ENCODE data around the gene CRYBB2. TPM values are rescaled to one million over a fixed set of nuclear protein-coding genes. Genes with fewer than 3 reads are reported as not detected.
"Not testable (repeated sequence)": the region's sequence is repeated elsewhere in the genome, so short reads cannot be mapped to it uniquely, and the experiment has no call there.

Gene CRYBB2
- total RNA-seq, 2 donors from 2014 or later = 0.51 TPM; not detected in 1

GRCh38 chr22:25204547-25204946, 14.9 kb upstream of the CRYBB2 start:
- not testable (repeated sequence) for H3K36me3 Mint-ChIP-seq (ENCODE audit: insufficient read depth in 2 of 2); H3K27me3 Mint-ChIP-seq (ENCODE audit: low read depth); ATAC-seq (replicated peaks in 1 of 2)

GRCh38 chr22:25205847-25206246, 13.6 kb upstream of the CRYBB2 start:
- no peaks in the 10 kb centered on the region for H3K9me3 Mint-ChIP-seq
- ATAC-seq (replicated peaks in 1 of 2) (no peak), DNase-seq (no peak)
- H3K36me3 Mint-ChIP-seq (ENCODE audit: insufficient read depth in 2 of 2) = no peaks in the 10 kb centered on the region
- H3K4me3 Mint-ChIP-seq = no peak overlapping the region
- H3K4me1 Mint-ChIP-seq (ENCODE audit: low read depth) = peaks cover 5% of the 10 kb centered on the region
- H3K27me3 Mint-ChIP-seq (ENCODE audit: low read depth) = no peaks in the 10 kb centered on the region
- no peak overlapping the region for H3K27ac Mint-ChIP-seq

More at GRCh38 chr22:25204547-25204946, 14.9 kb upstream of the CRYBB2 start:
- not testable (repeated sequence) for H3K27ac Mint-ChIP-seq; H3K9me3 Mint-ChIP-seq; H3K4me1 Mint-ChIP-seq (ENCODE audit: low read depth); H3K4me3 Mint-ChIP-seq; DNase-seq

DNA sequence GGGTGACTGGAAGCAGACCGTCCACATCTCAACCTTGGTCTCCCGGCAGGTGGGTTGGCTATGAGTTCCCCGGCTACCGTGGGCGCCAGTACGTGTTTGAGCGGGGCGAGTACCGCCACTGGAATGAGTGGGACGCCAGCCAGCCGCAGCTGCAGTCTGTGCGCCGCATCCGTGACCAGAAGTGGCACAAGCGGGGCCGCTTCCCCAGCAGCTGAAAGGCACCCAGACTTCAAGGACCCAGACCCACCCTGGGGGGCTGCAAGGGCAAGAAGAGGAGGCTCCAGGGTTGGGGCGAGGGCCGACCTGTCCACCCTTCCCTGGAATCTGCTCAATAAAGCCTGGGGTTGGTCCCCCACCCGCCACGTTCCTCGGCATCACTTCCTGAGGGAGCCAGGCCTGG, 12.4 kb upstream of the CRYBB2 start:
- Mint-ChIP-seq H3K27me3 (ENCODE audit: low read depth) (no peaks in the 10 kb centered on the region), H3K9me3 (no peaks in the 10 kb centered on the region), H3K36me3 (ENCODE audit: insufficient read depth in 2 of 2) (no peaks in the 10 kb centered on the region), H3K27ac (no peak overlapping the region), H3K4me1 (ENCODE audit: low read depth) (peaks cover 5% of the 10 kb centered on the region), H3K4me3 (no peak overlapping the region)
- DNase-seq (no peak), ATAC-seq (replicated peaks in 1 of 2) (no peak)

DNA sequence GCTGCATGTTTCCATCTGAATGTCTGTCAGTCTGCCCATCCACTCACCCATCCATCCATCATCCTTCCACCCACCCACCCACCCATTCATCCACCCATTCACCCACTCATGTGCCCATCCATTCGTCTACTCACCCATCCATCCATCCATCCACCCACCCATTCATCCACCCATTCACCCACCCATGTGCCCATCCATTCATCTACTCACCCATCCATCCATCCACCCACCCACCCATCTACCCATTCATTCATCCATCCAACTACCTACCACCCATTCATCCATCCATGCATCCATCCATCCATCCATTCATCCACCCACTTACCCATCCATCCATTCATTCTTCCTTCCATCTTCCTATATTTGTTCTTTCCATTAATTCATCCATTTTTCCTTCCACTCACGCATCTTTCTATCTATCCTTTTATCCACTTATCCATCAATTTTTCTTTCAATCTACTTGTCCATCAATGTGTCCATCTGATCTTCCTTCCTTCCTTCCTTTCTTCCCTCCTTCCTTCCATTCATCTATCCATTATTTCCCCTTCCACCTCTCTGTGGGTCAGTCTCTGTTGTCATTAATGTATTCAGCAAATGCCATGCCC, 11.8 kb upstream of the CRYBB2 start:
- no peak overlapping the region for H3K27ac Mint-ChIP-seq
- H3K27me3 Mint-ChIP-seq (ENCODE audit: low read depth) = no peaks in the 10 kb centered on the region
- no peak overlapping the region for H3K4me3 Mint-ChIP-seq
- no peaks in the 10 kb centered on the region for H3K36me3 Mint-ChIP-seq (ENCODE audit: insufficient read depth in 2 of 2)
- no peaks in the 10 kb centered on the region for H3K4me1 Mint-ChIP-seq (ENCODE audit: low read depth)
- ATAC-seq (replicated peaks in 1 of 2) (no peak), DNase-seq (no peak)
- no peaks in the 10 kb centered on the region for H3K9me3 Mint-ChIP-seq

- no peak overlapping the region for H3K4me3 Mint-ChIP-seq
Measured at GRCh38 chr22:25208328-25208727, 11.1 kb upstream of the CRYBB2 start.

GRCh38 chr22:25208743-25209505, 10.5 kb upstream of the CRYBB2 start:
- H3K27me3 Mint-ChIP-seq (ENCODE audit: low read depth) = peaks cover 7% of the 10 kb centered on the region
- H3K27ac Mint-ChIP-seq = no peak overlapping the region
- no peak overlapping the region for H3K4me3 Mint-ChIP-seq
- ATAC-seq (replicated peaks in 1 of 2) (no peak), DNase-seq (no peak)
- peaks cover 3% of the 10 kb centered on the region in 2 donors for H3K36me3 Mint-ChIP-seq (ENCODE audit: insufficient read depth in 2 of 2)
- H3K4me1 Mint-ChIP-seq (ENCODE audit: low read depth) = no peaks in the 10 kb centered on the region
- H3K9me3 Mint-ChIP-seq = peaks cover 0 to 1% of the 10 kb centered on the region in 2 donors

More at GRCh38 chr22:25208328-25208727, 11.1 kb upstream of the CRYBB2 start:
- Mint-ChIP-seq H3K27ac (no peak overlapping the region), H3K36me3 (ENCODE audit: insufficient read depth in 2 of 2) (no peaks in the 10 kb centered on the region), H3K27me3 (ENCODE audit: low read depth) (peaks cover 1% of the 10 kb centered on the region), H3K9me3 (no peaks in the 10 kb centered on the region), H3K4me1 (ENCODE audit: low read depth) (no peaks in the 10 kb centered on the region)
- no peak for ATAC-seq (replicated peaks in 1 of 2)
- DNase-seq = no peak

DNA sequence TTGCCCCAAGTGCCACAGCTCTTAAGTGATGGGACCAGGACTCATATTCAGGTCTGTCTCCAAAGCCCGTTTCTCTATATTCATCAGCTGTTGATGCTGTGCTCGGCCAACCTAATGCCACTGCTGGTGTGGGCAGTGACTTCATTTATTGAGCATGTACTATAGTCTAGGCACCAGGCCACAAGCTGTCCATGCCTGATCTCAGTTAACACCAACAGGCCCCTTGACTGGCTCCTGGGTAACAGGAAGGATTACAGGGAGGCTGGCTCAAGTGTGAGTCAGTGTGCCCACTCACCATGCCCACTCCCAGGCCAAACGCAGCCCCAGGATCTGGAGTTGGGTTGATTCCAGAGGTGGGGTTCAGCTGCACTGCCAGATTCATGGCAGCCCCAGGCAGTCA, 8.6 kb upstream of the CRYBB2 start:
- Mint-ChIP-seq H3K27me3 (ENCODE audit: low read depth) (peaks cover 7% of the 10 kb centered on the region), H3K36me3 (ENCODE audit: insufficient read depth in 2 of 2) (peaks cover 3% of the 10 kb centered on the region in 2 donors), H3K9me3 (peaks cover 0 to 1% of the 10 kb centered on the region in 2 donors), H3K27ac (no peak overlapping the region), H3K4me1 (ENCODE audit: low read depth) (no peaks in the 10 kb centered on the region), H3K4me3 (no peak overlapping the region)
- ATAC-seq (replicated peaks in 1 of 2) = no peak
- no peak for DNase-seq

GRCh38 chr22:25212337-25212736, 7.1 kb upstream of the CRYBB2 start:
- DNase-seq (no peak), ATAC-seq (replicated peaks in 1 of 2) (no peak)
- H3K27ac Mint-ChIP-seq = no peak overlapping the region
- H3K4me3 Mint-ChIP-seq = no peak overlapping the region
- H3K27me3 Mint-ChIP-seq (ENCODE audit: low read depth) = peaks cover 19% of the 10 kb centered on the region
- peaks cover 3% of the 10 kb centered on the region in 2 donors for H3K36me3 Mint-ChIP-seq (ENCODE audit: insufficient read depth in 2 of 2)
- no peaks in the 10 kb centered on the region for H3K4me1 Mint-ChIP-seq (ENCODE audit: low read depth)
- H3K9me3 Mint-ChIP-seq = peaks cover 0 to 1% of the 10 kb centered on the region in 2 donors

DNA sequence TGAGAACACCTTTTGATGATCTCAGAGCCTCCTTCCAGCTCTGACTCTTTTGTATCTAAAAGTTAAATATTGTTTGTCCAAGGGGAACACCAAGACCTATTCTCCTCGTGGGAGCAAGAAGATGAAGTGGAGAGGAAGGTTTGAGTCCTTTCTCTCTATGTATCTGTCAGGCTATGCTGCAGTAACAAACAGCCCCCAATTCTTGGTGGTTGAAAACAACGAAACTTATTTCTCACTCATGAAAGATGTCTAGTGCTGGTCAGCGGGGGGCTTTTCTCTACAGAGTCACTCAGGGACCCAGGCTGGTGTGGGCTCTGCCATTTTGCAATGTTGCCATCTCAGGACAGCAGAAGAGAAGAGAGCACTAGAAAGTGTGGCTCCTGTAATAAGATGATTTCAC, 6.2 kb upstream of the CRYBB2 start:
- Mint-ChIP-seq H3K9me3 (peaks cover 0 to 1% of the 10 kb centered on the region in 2 donors), H3K4me3 (no peak overlapping the region), H3K27ac (no peak overlapping the region), H3K4me1 (ENCODE audit: low read depth) (no peaks in the 10 kb centered on the region), H3K36me3 (ENCODE audit: insufficient read depth in 2 of 2) (peaks cover 3% of the 10 kb centered on the region in 2 donors), H3K27me3 (ENCODE audit: low read depth) (peaks cover 19% of the 10 kb centered on the region)
- ATAC-seq (replicated peaks in 1 of 2) = no peak
- no peak for DNase-seq

GRCh38 chr22:25216230-25216629, 3.2 kb upstream of the CRYBB2 start:
- no peaks in the 10 kb centered on the region for H3K4me1 Mint-ChIP-seq (ENCODE audit: low read depth)
- ATAC-seq (replicated peaks in 1 of 2) = no peak
- H3K4me3 Mint-ChIP-seq = no peak overlapping the region
- H3K36me3 Mint-ChIP-seq (ENCODE audit: insufficient read depth in 2 of 2) = peaks cover 3% of the 10 kb centered on the region in 2 donors
- peaks cover 19% of the 10 kb centered on the region for H3K27me3 Mint-ChIP-seq (ENCODE audit: low read depth)
- H3K27ac Mint-ChIP-seq = no peak overlapping the region
- peaks cover 0 to 1% of the 10 kb centered on the region in 2 donors for H3K9me3 Mint-ChIP-seq
- DNase-seq = no peak

DNA sequence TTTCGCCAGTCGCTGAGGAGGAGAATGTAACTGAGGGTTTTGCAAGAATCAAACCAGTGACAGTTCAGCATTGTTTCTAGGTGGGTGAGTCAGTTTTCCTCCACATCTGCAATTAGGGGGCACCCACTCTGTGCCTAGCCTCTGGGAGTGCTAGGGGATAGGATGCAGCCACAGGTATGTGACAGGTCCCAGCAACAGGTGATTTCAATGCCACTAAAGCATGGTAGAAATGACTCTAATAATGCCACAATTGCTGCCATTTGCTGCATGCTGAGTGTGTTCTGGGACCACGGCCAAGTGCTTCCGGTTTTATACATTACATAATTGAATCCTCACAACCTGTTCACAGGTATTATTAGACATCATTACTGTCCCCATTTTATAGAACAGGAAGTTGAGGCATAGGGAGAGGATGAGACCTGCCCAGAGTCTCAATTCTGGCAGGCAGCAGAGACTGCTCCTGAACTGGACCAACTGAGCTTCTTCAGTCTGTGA, 556 bp downstream of the CRYBB2 start:
- H3K27me3 Mint-ChIP-seq (ENCODE audit: low read depth) = peaks cover 12% of the 10 kb centered on the region
- ATAC-seq (replicated peaks in 1 of 2) (no peak), DNase-seq (no peak)
- H3K9me3 Mint-ChIP-seq = no peaks in the 10 kb centered on the region
- H3K36me3 Mint-ChIP-seq (ENCODE audit: insufficient read depth in 2 of 2) = no peaks in the 10 kb centered on the region
- H3K4me1 Mint-ChIP-seq (ENCODE audit: low read depth) = no peaks in the 10 kb centered on the region
- no peak overlapping the region for H3K27ac Mint-ChIP-seq
- no peak overlapping the region for H3K4me3 Mint-ChIP-seq

GRCh38 chr22:25221790-25222189, 2.4 kb downstream of the CRYBB2 start:
- Mint-ChIP-seq H3K36me3 (ENCODE audit: insufficient read depth in 2 of 2) (no peaks in the 10 kb centered on the region), H3K9me3 (no peaks in the 10 kb centered on the region), H3K4me3 (no peak overlapping the region), H3K4me1 (ENCODE audit: low read depth) (no peaks in the 10 kb centered on the region), H3K27ac (no peak overlapping the region), H3K27me3 (ENCODE audit: low read depth) (peaks cover 2% of the 10 kb centered on the region)
- ATAC-seq (replicated peaks in 1 of 2) (no peak), DNase-seq (no peak)

DNA sequence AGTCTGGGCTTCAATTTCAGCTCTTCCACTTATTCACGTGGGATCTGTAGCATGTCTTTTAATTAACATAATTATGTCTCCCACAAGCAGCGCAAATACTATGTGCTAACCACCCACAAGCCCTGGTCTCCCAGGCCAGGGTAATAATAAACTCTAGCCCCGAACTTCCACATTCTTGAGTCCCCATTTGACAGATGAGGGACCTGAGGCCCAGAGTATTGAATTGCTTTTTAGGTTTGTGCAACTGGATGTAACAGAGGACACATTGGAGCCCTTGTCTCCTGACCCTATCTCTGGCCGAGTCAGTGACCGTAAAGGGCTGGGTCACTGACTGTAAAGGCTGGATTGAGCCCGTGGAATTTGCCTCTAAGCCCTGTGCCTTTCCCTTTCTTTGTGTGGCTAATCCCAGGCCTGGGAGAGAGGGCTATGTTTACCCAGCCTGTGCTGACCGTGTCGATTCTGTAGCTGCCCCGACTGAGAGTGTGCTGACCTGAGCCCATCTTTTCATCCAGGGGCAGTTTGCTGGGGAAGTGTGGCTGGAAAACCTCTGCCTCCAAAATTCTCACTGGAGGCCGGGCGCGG, 3.9 kb downstream of the CRYBB2 start:
- DNase-seq = no peak
- H3K4me1 Mint-ChIP-seq (ENCODE audit: low read depth) = no peaks in the 10 kb centered on the region
- H3K27ac Mint-ChIP-seq = no peak overlapping the region
- no peak for ATAC-seq (replicated peaks in 1 of 2)
- H3K9me3 Mint-ChIP-seq = no peaks in the 10 kb centered on the region
- no peaks in the 10 kb centered on the region for H3K36me3 Mint-ChIP-seq (ENCODE audit: insufficient read depth in 2 of 2)
- H3K4me3 Mint-ChIP-seq = no peak overlapping the region
- H3K27me3 Mint-ChIP-seq (ENCODE audit: low read depth) = no peaks in the 10 kb centered on the region

Measured in activated T-cell treated with anti-CD3 and anti-CD28 coated beads, Interleukin-2, amount 50 U/mL, for 72 hours (primary cell).